Aorta (tissue), 5 donors: ENCODE data around the gene EIF2AK2. TPM values are rescaled to one million over a fixed set of nuclear protein-coding genes. Genes with fewer than 3 reads are reported as not detected.

Experiments used
- ATAC-seq: fragments of 200-7000 bp; cut with Tn5 transposase; one replicate; pipeline ENCODE4 v1.9.1; 2022; ENCODE audit warnings: moderate library complexity; ENCODE audit not compliant: low FRiP score
- DNase-seq, 2 donors: peaks; one replicate each; pipeline ENCODE4 v3.0.0-alpha.2; 2020
- H3K27ac ChIP-seq, 2 donors: one replicate each; pipeline ENCODE4 v1.5.1; 2013; ENCODE audit warnings: low read length in 2 of 2, mild to moderate bottlenecking in 2 of 2, moderate library complexity in 2 of 2, control low read depth in 1 of 2, inconsistent platforms in 1 of 2, low read depth in 1 of 2
- H3K27me3 ChIP-seq, 2 donors: one replicate each; pipeline ENCODE4 v1.6.1; 2013; ENCODE audit warnings: control low read depth in 1 of 2, low read length in 1 of 2, mild to moderate bottlenecking in 1 of 2, moderate library complexity in 1 of 2; ENCODE audit not compliant: insufficient read depth in 2 of 2, control insufficient read depth in 1 of 2
- H3K36me3 ChIP-seq, 2 donors: one replicate each; pipeline ENCODE4 v1.6.1; 2013; ENCODE audit warnings: control low read depth in 1 of 2, low read length in 1 of 2, mild to moderate bottlenecking in 1 of 2; ENCODE audit not compliant: insufficient read depth in 2 of 2, control insufficient read depth in 1 of 2
- H3K4me1 ChIP-seq, 2 donors: one replicate each; pipeline ENCODE4 v1.6.1; 2013; ENCODE audit warnings: low read length in 2 of 2, control low read depth in 1 of 2, mild to moderate bottlenecking in 1 of 2, moderate library complexity in 1 of 2; ENCODE audit not compliant: insufficient read depth in 2 of 2, control insufficient read depth in 1 of 2
- H3K4me3 ChIP-seq, 2 donors: one replicate each; pipeline ENCODE4 v1.5.1; 2013; ENCODE audit warnings: low read length in 2 of 2, control low read depth in 1 of 2, mild to moderate bottlenecking in 1 of 2
- H3K9me3 ChIP-seq: one replicate; pipeline ENCODE4 v1.6.1; 2013; ENCODE audit warnings: mild to moderate bottlenecking, low read length; ENCODE audit not compliant: control insufficient read depth
- WGBS, 2 donors: extraction: QIAGEN DNeasy Blood & Tissue Kit; methylation state at CpG; one replicate each; pipeline ENCODE4 v1.1.7; 2013; 5-methylcytosine and 5-hydroxymethylcytosine counted together
- intact Hi-C, 2 donors: fragments of 100-400 bp; cut with DNase I; formaldehyde crosslinking; loops; one replicate each; pipeline versions ENCODE4 v1.14.2 to v1.15.0; 2022
- polyA plus RNA-seq, 2 donors: library from polyadenylated mRNA; stranded (reverse); fragments of 200-250 nt; gene quantifications; one replicate each; pipeline ENCODE4 v1.2.3, GENCODE V29; 2013
- total RNA-seq, 2 donors: library from RNA; stranded (reverse); fragmentation: NEBNext Ultra II Directional; extraction: Animal tissue kit (Norgen Biotek cat#: 25700); gene quantifications; one replicate each; pipeline ENCODE4 v1.2.1, GENCODE V29; 2021
- donor health status: healthy with polysubstance abuse.
- donor health status: Bipolar disorder and iron deficiency.
- donor health status: DM: no; HTN: no; CAD: no.
- donor health status: DM: no; HTN: no; CAD: no.
- donor health status: DM: yes; HTN: yes; CAD: no.

Gene EIF2AK2
- total and polyA plus RNA-seq, 4 donors, result 8.4 to 49.5 (median 28.4) TPM

DNA sequence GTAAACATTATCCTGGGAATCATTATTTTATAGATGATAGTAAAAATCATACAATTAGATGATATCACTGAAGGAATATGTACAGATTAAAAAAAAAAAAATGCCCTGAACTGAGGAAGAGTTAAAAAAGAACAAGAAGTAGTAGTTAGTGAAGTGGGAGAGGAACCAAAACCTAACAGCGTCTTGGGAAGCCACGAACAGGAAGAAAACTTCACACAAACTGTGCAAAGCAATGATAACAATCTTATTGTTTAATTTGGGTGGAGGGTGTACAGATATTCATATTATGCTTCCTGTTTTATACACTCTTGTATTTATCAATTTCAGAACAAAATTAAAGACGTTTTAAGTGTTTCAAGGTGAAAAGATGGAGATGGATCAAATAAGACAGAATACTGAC is 76.1 kb downstream of the EIF2AK2 start:
- H3K4me3 ChIP-seq, result no peak overlapping the region
- DNase-seq, result no peak
- ATAC-seq, result no peak
- H3K9me3 ChIP-seq, result no peaks in the 10 kb centered on the region
- 60 to 66% methylated on average over 3 of the region's 3 CpGs for WGBS, 2 donors
- H3K36me3 ChIP-seq, result no peaks in the 10 kb centered on the region
- H3K27ac ChIP-seq, result no peak overlapping the region
- no peaks in the 10 kb centered on the region for H3K27me3 ChIP-seq
- intact Hi-C loops, result no loop called here
- peaks cover 3 to 6% of the 10 kb centered on the region in 2 donors for H3K4me1 ChIP-seq

GRCh38 chr2:37080266-37080665 is 76.5 kb downstream of the EIF2AK2 start:
- intact Hi-C loops, result no loop called here
- Histone ChIP-seq H3K9me3 (no peaks in the 10 kb centered on the region), H3K27me3 (no peaks in the 10 kb centered on the region), H3K36me3 (peaks cover 0 to 1% of the 10 kb centered on the region in 2 donors), H3K27ac (no peak overlapping the region), H3K4me1 (peaks cover 0 to 6% of the 10 kb centered on the region in 2 donors), H3K4me3 (no peak overlapping the region)
- ATAC-seq, result no peak
- no peak for DNase-seq
- 77 to 82% methylated on average over 2 of the region's 2 CpGs for WGBS, 2 donors

GRCh38 chr2:37070931-37071330 is 85.8 kb downstream of the EIF2AK2 start:
- no peak overlapping the region for H3K4me3 ChIP-seq
- no peaks in the 10 kb centered on the region for H3K9me3 ChIP-seq
- ATAC-seq, result no peak
- intact Hi-C loops, result no loop called here
- H3K27me3 ChIP-seq, result no peaks in the 10 kb centered on the region
- no peak for DNase-seq
- peaks cover 0 to 2% of the 10 kb centered on the region in 2 donors for H3K36me3 ChIP-seq
- WGBS, 2 donors, result 94 to 97% methylated on average over 2 of the region's 2 CpGs
- no peak overlapping the region for H3K27ac ChIP-seq
- H3K4me1 ChIP-seq, result no peaks in the 10 kb centered on the region

DNA sequence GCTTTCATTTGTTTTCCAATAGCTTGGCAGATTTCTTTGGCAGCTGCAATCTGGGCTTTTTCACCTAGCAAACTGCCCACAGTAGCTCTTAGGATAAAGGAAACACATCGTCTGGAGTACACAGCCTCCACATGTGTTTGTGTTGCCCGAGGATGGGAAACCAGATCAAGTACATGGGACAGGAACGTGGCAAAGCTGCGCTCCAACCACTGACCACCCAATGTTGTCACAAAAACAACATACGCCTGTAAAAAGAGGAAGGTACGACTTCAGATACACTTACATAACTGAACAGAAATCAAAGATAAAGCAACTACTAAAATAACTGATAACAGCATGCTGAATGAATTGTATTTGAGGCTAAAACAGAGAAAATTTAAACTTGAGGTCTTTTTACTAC is 88.1 kb downstream of the EIF2AK2 start:
- no peak for DNase-seq
- H3K4me3 ChIP-seq, result no peak overlapping the region
- H3K9me3 ChIP-seq, result no peaks in the 10 kb centered on the region
- intact Hi-C loops, result no loop called here
- 79% methylated on average over 6 of the region's 6 CpGs for WGBS, 2 donors
- H3K4me1 ChIP-seq, result no peaks in the 10 kb centered on the region
- no peaks in the 10 kb centered on the region for H3K27me3 ChIP-seq
- H3K27ac ChIP-seq, result no peak overlapping the region
- no peak for ATAC-seq
- peaks cover 2 to 4% of the 10 kb centered on the region in 2 donors for H3K36me3 ChIP-seq

- Histone ChIP-seq H3K4me3 (no peak overlapping the region), H3K27me3 (no peaks in the 10 kb centered on the region), H3K4me1 (no peaks in the 10 kb centered on the region), H3K27ac (no peak overlapping the region), H3K36me3 (peaks cover 6 to 8% of the 10 kb centered on the region in 2 donors), H3K9me3 (no peaks in the 10 kb centered on the region)
- no peak for ATAC-seq
- DNase-seq, result no peak
- intact Hi-C loops, result no loop called here
- WGBS, 2 donors, result 92% methylated on average over 5 of the region's 5 CpGs
Observed at GRCh38 chr2:37061776-37062175, 95.0 kb downstream of the EIF2AK2 start.

GRCh38 chr2:37061013-37061711 is 95.6 kb downstream of the EIF2AK2 start:
- no peaks in the 10 kb centered on the region for H3K9me3 ChIP-seq
- ATAC-seq (no peak), DNase-seq (no peak)
- H3K4me1 ChIP-seq, result no peaks in the 10 kb centered on the region
- no peak overlapping the region for H3K27ac ChIP-seq
- peaks cover 6 to 10% of the 10 kb centered on the region in 2 donors for H3K36me3 ChIP-seq
- H3K27me3 ChIP-seq, result no peaks in the 10 kb centered on the region
- no peak overlapping the region for H3K4me3 ChIP-seq
- intact Hi-C loops, result no loop called here

- Histone ChIP-seq H3K9me3 (no peaks in the 10 kb centered on the region), H3K4me1 (no peaks in the 10 kb centered on the region), H3K27ac (no peak overlapping the region), H3K4me3 (no peak overlapping the region), H3K36me3 (peaks cover 6 to 10% of the 10 kb centered on the region in 2 donors), H3K27me3 (no peaks in the 10 kb centered on the region)
- no peak for DNase-seq
- intact Hi-C loops, result no loop called here
- WGBS, 2 donors, result 87 to 88% methylated on average over 7 of the region's 7 CpGs
- ATAC-seq, result no peak
Observed at GRCh38 chr2:37060446-37060845, 96.3 kb downstream of the EIF2AK2 start.

GRCh38 chr2:37059841-37060240 is 96.9 kb downstream of the EIF2AK2 start:
- no peaks in the 10 kb centered on the region for H3K9me3 ChIP-seq
- H3K4me1 ChIP-seq, result no peaks in the 10 kb centered on the region
- intact Hi-C loops, result no loop called here
- no peak for DNase-seq
- no peak overlapping the region for H3K4me3 ChIP-seq
- no peak overlapping the region for H3K27ac ChIP-seq
- WGBS, 2 donors, result 50 to 57% methylated on average over 3 of the region's 3 CpGs
- peaks cover 5 to 10% of the 10 kb centered on the region in 2 donors for H3K36me3 ChIP-seq
- no peak for ATAC-seq
- no peaks in the 10 kb centered on the region for H3K27me3 ChIP-seq

- no peak for DNase-seq
- intact Hi-C loops, result no loop called here
- Histone ChIP-seq H3K36me3 (peaks cover 2 to 4% of the 10 kb centered on the region in 2 donors), H3K4me1 (no peaks in the 10 kb centered on the region), H3K9me3 (no peaks in the 10 kb centered on the region), H3K4me3 (no peak overlapping the region), H3K27ac (no peak overlapping the region), H3K27me3 (no peaks in the 10 kb centered on the region)
- no peak for ATAC-seq
- WGBS, 2 donors, result 92 to 94% methylated on average over 5 of the region's 5 CpGs
Observed at GRCh38 chr2:37052600-37053332, 104.0 kb downstream of the EIF2AK2 start.
